KMS-11 (cell line): ENCODE results near the gene LPP.

Source experiments
- H2AFZ ChIP-seq: fragments of 200-600 bp; sonication (generic); 2 replicates; pipeline ENCODE4 v1.6.1; 2016; ENCODE audit warnings: antibody characterized with exemption, mixed run types, low read depth
- H3K27ac ChIP-seq: fragments of 200-600 bp; sonication (generic); 2 replicates; pipeline ENCODE4 v1.6.1; 2016; ENCODE audit warnings: mild to moderate bottlenecking, mixed run types
- H3K27me3 ChIP-seq: fragments of 200-600 bp; sonication (generic); 2 replicates; pipeline ENCODE4 v1.6.1; 2017; ENCODE audit warnings: mild to moderate bottlenecking, low read depth, mixed run types, moderate library complexity; ENCODE audit not compliant: insufficient read depth
- H3K36me3 ChIP-seq: fragments of 200-600 bp; sonication (generic); 2 replicates; pipeline ENCODE4 v1.6.1; 2017; ENCODE audit warnings: mild to moderate bottlenecking, mixed run types; ENCODE audit not compliant: insufficient read depth
- H3K4me1 ChIP-seq: fragments of 200-600 bp; sonication (generic); 2 replicates; pipeline ENCODE4 v1.6.1; 2016; ENCODE audit warnings: mild to moderate bottlenecking, low read depth, mixed run types; ENCODE audit not compliant: poor library complexity, severe bottlenecking
- H3K4me2 ChIP-seq: fragments of 200-600 bp; sonication (generic); 2 replicates; pipeline ENCODE4 v1.7.0; 2016; ENCODE audit warnings: mild to moderate bottlenecking, mixed run types
- H3K4me3 ChIP-seq: fragments of 200-600 bp; sonication (generic); IDR thresholded peaks from 2 replicates; pipeline ENCODE4 v1.6.1; 2017; ENCODE audit warnings: low read depth, low read length, mixed read lengths; ENCODE audit not compliant: insufficient read depth
- H3K79me2 ChIP-seq: fragments of 200-600 bp; sonication (generic); 2 replicates; pipeline ENCODE4 v1.6.1; 2016; ENCODE audit warnings: low read depth, mixed run types; ENCODE audit not compliant: insufficient read depth
- H3K9ac ChIP-seq: fragments of 200-600 bp; sonication (generic); 2 replicates; pipeline ENCODE4 v1.6.1; 2016; ENCODE audit warnings: mild to moderate bottlenecking, mixed run types
- H4K20me1 ChIP-seq: fragments of 200-600 bp; sonication (generic); 2 replicates; pipeline ENCODE4 v1.6.1; 2016; ENCODE audit warnings: mild to moderate bottlenecking, mixed run types; ENCODE audit not compliant: insufficient read depth
- CTCF ChIP-seq: fragments of 200-600 bp; sonication (generic); conservative IDR thresholded peaks from 2 replicates; pipeline ENCODE4 v1.6.1; 2017; ENCODE audit warnings: low read depth, mild to moderate bottlenecking, antibody characterized with exemption, low read length, moderate library complexity, mixed read lengths

The LPP gene

DNA sequence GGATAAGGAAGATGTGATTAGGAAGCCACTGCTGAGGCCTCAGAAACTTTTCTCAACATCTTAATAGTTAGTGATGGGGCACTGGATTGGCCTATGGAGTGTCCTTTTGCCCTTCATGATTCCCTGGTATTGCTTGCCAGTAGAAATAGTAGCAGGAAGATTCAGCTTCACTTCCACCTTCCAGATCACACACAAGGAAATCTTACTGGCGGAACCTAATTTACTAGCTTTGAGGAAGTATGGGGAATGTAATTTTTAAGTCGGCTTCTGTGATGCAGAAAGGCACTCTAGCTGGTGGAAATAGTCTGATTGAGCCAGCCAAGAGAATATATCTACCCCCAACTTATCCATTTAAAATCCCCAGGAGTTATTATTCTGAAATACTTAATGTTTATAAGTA, 46.5 kb downstream of the LPP start:
- Histone ChIP-seq H3K4me2 (no peak overlapping the region), H3K9ac (no peak overlapping the region), H3K4me3 (no peak overlapping the region), H2AFZ (no peak overlapping the region), H3K27me3 (no peaks in the 10 kb centered on the region), H3K79me2 (no peaks in the 10 kb centered on the region), H3K36me3 (no peaks in the 10 kb centered on the region), H3K27ac (no peak overlapping the region), H3K4me1 (no peaks in the 10 kb centered on the region), H4K20me1 (no peaks in the 10 kb centered on the region)
- TF ChIP-seq CTCF = no peak

- Histone ChIP-seq H3K27me3 (no peaks in the 10 kb centered on the region), H3K4me1 (no peaks in the 10 kb centered on the region), H4K20me1 (no peaks in the 10 kb centered on the region), H3K27ac (no peak overlapping the region), H3K4me2 (no peak overlapping the region), H3K9ac (no peak overlapping the region), H3K79me2 (no peaks in the 10 kb centered on the region), H2AFZ (no peak overlapping the region), H3K36me3 (no peaks in the 10 kb centered on the region), H3K4me3 (no peak overlapping the region)
- TF ChIP-seq CTCF = no peak
Observed at GRCh38 chr3:188202358-188203138, 48.6 kb downstream of the LPP start.

- Histone ChIP-seq H4K20me1 (no peaks in the 10 kb centered on the region), H3K9ac (no peak overlapping the region), H3K4me1 (no peaks in the 10 kb centered on the region), H3K27me3 (no peaks in the 10 kb centered on the region), H3K4me3 (no peak overlapping the region), H3K36me3 (no peaks in the 10 kb centered on the region), H3K27ac (no peak overlapping the region), H3K4me2 (no peak overlapping the region), H2AFZ (no peak overlapping the region), H3K79me2 (no peaks in the 10 kb centered on the region)
- TF ChIP-seq CTCF = no peak
Observed at GRCh38 chr3:188204526-188204925, 50.6 kb downstream of the LPP start.

DNA sequence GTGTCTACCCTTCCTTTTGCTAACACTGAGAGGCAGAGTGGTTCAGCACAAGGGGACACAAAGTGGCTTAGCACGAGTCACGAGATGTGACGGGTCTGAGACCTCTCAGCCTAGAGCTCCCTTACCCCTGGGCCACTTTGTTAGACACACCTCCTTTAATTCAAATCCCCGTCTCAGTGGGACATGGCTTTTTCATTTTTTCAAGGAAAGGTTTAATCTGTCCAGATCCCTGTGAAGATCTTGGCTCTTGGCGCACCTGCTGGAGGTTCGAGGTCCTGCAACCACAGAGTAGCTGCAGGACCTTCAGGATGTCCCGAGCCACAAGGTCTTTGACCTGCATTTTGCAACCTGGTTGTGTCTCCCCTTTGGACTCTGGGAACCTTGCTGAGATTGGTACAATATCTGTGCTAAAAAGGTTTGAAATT, 52.0 kb downstream of the LPP start:
- no peak overlapping the region for H2AFZ ChIP-seq
- no peaks in the 10 kb centered on the region for H3K36me3 ChIP-seq
- H3K4me2 ChIP-seq = no peak overlapping the region
- H3K4me1 ChIP-seq = no peaks in the 10 kb centered on the region
- TF ChIP-seq CTCF = no peak
- H3K9ac ChIP-seq = no peak overlapping the region
- H3K27me3 ChIP-seq = no peaks in the 10 kb centered on the region
- H3K27ac ChIP-seq = no peak overlapping the region
- H3K79me2 ChIP-seq = no peaks in the 10 kb centered on the region
- no peak overlapping the region for H3K4me3 ChIP-seq
- H4K20me1 ChIP-seq = no peaks in the 10 kb centered on the region
